Activated naive CD8-positive, alpha-beta T cell treated with anti-CD3 and anti-CD28 coated beads, Interleukin-2, amount 50 U/mL, for 24 hours (primary cell): ENCODE data around the gene EPS15.
A peak's percentile ranks its signal among the peaks of the same experiment; 100 is the strongest.
"Not testable (repeated sequence)": the region's sequence is repeated elsewhere in the genome, so short reads cannot be mapped to it uniquely, and the experiment has no call there.

ENCODE experiments used
- ATAC-seq: fragments of 150-1000 bp; cut with Tn5 transposase; one replicate; pipeline ENCODE4 v1.10.0; 2021
- DNase-seq: peaks from one replicate; pipeline ENCODE4 v3.0.0; 2021
- H3K27ac Mint-ChIP-seq: one replicate; pipeline ENCODE4 v1.8.0; 2021; ENCODE audit warnings: mild to moderate bottlenecking, mixed read lengths
- H3K27me3 Mint-ChIP-seq: one replicate; pipeline ENCODE4 v1.8.0; 2021; ENCODE audit warnings: mixed read lengths
- H3K36me3 Mint-ChIP-seq: one replicate; pipeline ENCODE4 v1.8.0; 2021; ENCODE audit warnings: low read depth, mixed read lengths
- H3K4me1 Mint-ChIP-seq: one replicate; pipeline ENCODE4 v1.8.0; 2021; ENCODE audit warnings: mixed read lengths
- H3K4me3 Mint-ChIP-seq: one replicate; pipeline ENCODE4 v1.8.0; 2021; ENCODE audit warnings: mild to moderate bottlenecking, moderate library complexity, mixed read lengths
- H3K9me3 Mint-ChIP-seq: one replicate; pipeline ENCODE4 v1.8.0; 2021; ENCODE audit warnings: mixed read lengths

Gene EPS15

GRCh38 chr1:51422367-51423072 is 96.5 kb downstream of the EPS15 start:
- ATAC-seq (no peak), DNase-seq (no peak)
- H3K9me3 Mint-ChIP-seq = no peaks in the 10 kb centered on the region
- no peak overlapping the region for H3K4me3 Mint-ChIP-seq
- peak overlapping the region; percentile 52 for H3K27ac Mint-ChIP-seq
- H3K4me1 Mint-ChIP-seq = peaks cover 4% of the 10 kb centered on the region
- H3K36me3 Mint-ChIP-seq = peaks cover 51% of the 10 kb centered on the region
- no peaks in the 10 kb centered on the region for H3K27me3 Mint-ChIP-seq

- Mint-ChIP-seq H3K4me3 (peak overlapping the region; percentile 58), H3K27ac (peak overlapping the region; percentile 52), H3K4me1 (peaks cover 4% of the 10 kb centered on the region), H3K36me3 (peaks cover 46% of the 10 kb centered on the region), H3K9me3 (no peaks in the 10 kb centered on the region), H3K27me3 (no peaks in the 10 kb centered on the region)
- no peak for DNase-seq
- ATAC-seq = peak; percentile 59
These were observed 97.1 kb downstream of the EPS15 start for GRCh38 chr1:51421964-51422363.

GRCh38 chr1:51420867-51421627 is 98.0 kb downstream of the EPS15 start:
- H3K36me3 Mint-ChIP-seq = peaks cover 45% of the 10 kb centered on the region
- no peak for ATAC-seq

GRCh38 chr1:51418384-51418959 is 100.6 kb downstream of the EPS15 start:
- no peak overlapping the region for H3K4me3 Mint-ChIP-seq
- ATAC-seq (no peak), DNase-seq (no peak)
- H3K27ac Mint-ChIP-seq = no peak overlapping the region
- no peaks in the 10 kb centered on the region for H3K27me3 Mint-ChIP-seq
- peaks cover 4% of the 10 kb centered on the region for H3K4me1 Mint-ChIP-seq
- no peaks in the 10 kb centered on the region for H3K9me3 Mint-ChIP-seq
- H3K36me3 Mint-ChIP-seq = peaks cover 37% of the 10 kb centered on the region

More at GRCh38 chr1:51420867-51421627, 98.0 kb downstream of the EPS15 start:
- peaks cover 4% of the 10 kb centered on the region for H3K4me1 Mint-ChIP-seq
- no peaks in the 10 kb centered on the region for H3K9me3 Mint-ChIP-seq
- H3K27ac Mint-ChIP-seq = peak overlapping the region; percentile 2
- no peaks in the 10 kb centered on the region for H3K27me3 Mint-ChIP-seq
- no peak for DNase-seq
- H3K4me3 Mint-ChIP-seq = peak overlapping the region; percentile 13

- Mint-ChIP-seq H3K4me3 (no peak overlapping the region), H3K27me3 (no peaks in the 10 kb centered on the region), H3K27ac (no peak overlapping the region), H3K36me3 (peaks cover 37% of the 10 kb centered on the region), H3K9me3 (no peaks in the 10 kb centered on the region), H3K4me1 (peaks cover 2% of the 10 kb centered on the region)
- ATAC-seq (no peak), DNase-seq (no peak)
These were observed 101.3 kb downstream of the EPS15 start for GRCh38 chr1:51417496-51418383.

GRCh38 chr1:51416910-51417309 is 102.2 kb downstream of the EPS15 start:
- Mint-ChIP-seq H3K4me3 (no peak overlapping the region), H3K27ac (no peak overlapping the region), H3K4me1 (no peaks in the 10 kb centered on the region), H3K27me3 (no peaks in the 10 kb centered on the region), H3K36me3 (peaks cover 40% of the 10 kb centered on the region), H3K9me3 (no peaks in the 10 kb centered on the region)
- no peak for DNase-seq
- ATAC-seq = no peak

- H3K4me1 Mint-ChIP-seq = no peaks in the 10 kb centered on the region
- ATAC-seq (no peak), DNase-seq (no peak)
- no peaks in the 10 kb centered on the region for H3K27me3 Mint-ChIP-seq
- peaks cover 35% of the 10 kb centered on the region for H3K36me3 Mint-ChIP-seq
- H3K4me3 Mint-ChIP-seq = no peak overlapping the region
- no peaks in the 10 kb centered on the region for H3K9me3 Mint-ChIP-seq
- no peak overlapping the region for H3K27ac Mint-ChIP-seq
These were observed 103.1 kb downstream of the EPS15 start for GRCh38 chr1:51415963-51416362.

GRCh38 chr1:51414811-51415210 is 104.3 kb downstream of the EPS15 start:
- peaks cover 30% of the 10 kb centered on the region for H3K36me3 Mint-ChIP-seq
- ATAC-seq = no peak
- no peak overlapping the region for H3K4me3 Mint-ChIP-seq
- no peak for DNase-seq
- H3K27ac Mint-ChIP-seq = no peak overlapping the region
- no peaks in the 10 kb centered on the region for H3K27me3 Mint-ChIP-seq
- H3K9me3 Mint-ChIP-seq = no peaks in the 10 kb centered on the region
- no peaks in the 10 kb centered on the region for H3K4me1 Mint-ChIP-seq

- H3K27ac Mint-ChIP-seq, ATAC-seq, H3K4me1 Mint-ChIP-seq, DNase-seq, H3K4me3 Mint-ChIP-seq, H3K9me3 Mint-ChIP-seq, H3K27me3 Mint-ChIP-seq: not testable (repeated sequence)
- peaks cover 42% of the 10 kb centered on the region for H3K36me3 Mint-ChIP-seq
These were observed 107.2 kb downstream of the EPS15 start for GRCh38 chr1:51411820-51412219.

GRCh38 chr1:51410568-51411460 is 108.3 kb downstream of the EPS15 start:
- Mint-ChIP-seq H3K4me1 (no peaks in the 10 kb centered on the region), H3K27me3 (no peaks in the 10 kb centered on the region), H3K4me3 (no peak overlapping the region), H3K27ac (no peak overlapping the region), H3K36me3 (peaks cover 45% of the 10 kb centered on the region), H3K9me3 (no peaks in the 10 kb centered on the region)
- DNase-seq (no peak), ATAC-seq (no peak)

GRCh38 chr1:51409755-51410541 is 109.1 kb downstream of the EPS15 start:
- not testable (repeated sequence) for H3K27me3 Mint-ChIP-seq, H3K4me1 Mint-ChIP-seq, ATAC-seq, H3K27ac Mint-ChIP-seq, DNase-seq, H3K4me3 Mint-ChIP-seq, H3K9me3 Mint-ChIP-seq
- peaks cover 46% of the 10 kb centered on the region for H3K36me3 Mint-ChIP-seq

- H3K36me3 Mint-ChIP-seq = peaks cover 47% of the 10 kb centered on the region
- H3K4me1 Mint-ChIP-seq = no peaks in the 10 kb centered on the region
- no peaks in the 10 kb centered on the region for H3K9me3 Mint-ChIP-seq
These were observed 126.8 kb downstream of the EPS15 start for GRCh38 chr1:51392241-51392640.

GRCh38 chr1:51390641-51391040 is 128.4 kb downstream of the EPS15 start:
- not testable (repeated sequence) for H3K27me3 Mint-ChIP-seq, ATAC-seq, H3K4me3 Mint-ChIP-seq, DNase-seq, H3K4me1 Mint-ChIP-seq, H3K27ac Mint-ChIP-seq, H3K9me3 Mint-ChIP-seq
- H3K36me3 Mint-ChIP-seq = peaks cover 56% of the 10 kb centered on the region

More at GRCh38 chr1:51392241-51392640, 126.8 kb downstream of the EPS15 start:
- DNase-seq (no peak), ATAC-seq (no peak)
- Mint-ChIP-seq H3K27me3 (no peaks in the 10 kb centered on the region), H3K27ac (no peak overlapping the region), H3K4me3 (no peak overlapping the region)
